GM06990 (cell line): ENCODE results near the gene ABCF1.
"Not testable (repeated sequence)": the region's sequence is repeated elsewhere in the genome, so short reads cannot be mapped to it uniquely, and the experiment has no call there.

ENCODE experiments used
- DNase-seq: peaks from one replicate; pipeline ENCODE4 v3.0.0-alpha.2; 2011; ENCODE audit not compliant: insufficient read length; ENCODE audit errors: extremely low read depth
- H3K27me3 ChIP-seq: replicated peaks from 2 replicates; pipeline ENCODE4 v1.6.0; 2011; ENCODE audit warnings: low read length; ENCODE audit not compliant: control insufficient read depth, insufficient read depth
- H3K36me3 ChIP-seq: 2 replicates; pipeline ENCODE4 v1.5.1; 2011; ENCODE audit warnings: low read length; ENCODE audit not compliant: control insufficient read depth, insufficient read depth
- H3K4me3 ChIP-seq: replicated peaks from 2 replicates; pipeline ENCODE4 v1.5.1; 2011; ENCODE audit warnings: low read depth, mild to moderate bottlenecking, control low read depth, low read length
- TF ChIP-seq, protein P1 (sequence below): IDR thresholded peaks from 2 replicates; pipeline ENCODE4 v1.5.1; 2011; ENCODE audit warnings: low read length, control low read depth, mild to moderate bottlenecking, inconsistent platforms; ENCODE audit not compliant: insufficient read depth, poor library complexity, severe bottlenecking

Gene ABCF1

GRCh38 chr6:30571075-30571761 is at the start of gene ABCF1:
TSS of gene ABCF1 (plus strand) at chr6:30571442. CDS start at chr6:30571488, 46 bp downstream.
- TF ChIP-seq, protein P1, sequence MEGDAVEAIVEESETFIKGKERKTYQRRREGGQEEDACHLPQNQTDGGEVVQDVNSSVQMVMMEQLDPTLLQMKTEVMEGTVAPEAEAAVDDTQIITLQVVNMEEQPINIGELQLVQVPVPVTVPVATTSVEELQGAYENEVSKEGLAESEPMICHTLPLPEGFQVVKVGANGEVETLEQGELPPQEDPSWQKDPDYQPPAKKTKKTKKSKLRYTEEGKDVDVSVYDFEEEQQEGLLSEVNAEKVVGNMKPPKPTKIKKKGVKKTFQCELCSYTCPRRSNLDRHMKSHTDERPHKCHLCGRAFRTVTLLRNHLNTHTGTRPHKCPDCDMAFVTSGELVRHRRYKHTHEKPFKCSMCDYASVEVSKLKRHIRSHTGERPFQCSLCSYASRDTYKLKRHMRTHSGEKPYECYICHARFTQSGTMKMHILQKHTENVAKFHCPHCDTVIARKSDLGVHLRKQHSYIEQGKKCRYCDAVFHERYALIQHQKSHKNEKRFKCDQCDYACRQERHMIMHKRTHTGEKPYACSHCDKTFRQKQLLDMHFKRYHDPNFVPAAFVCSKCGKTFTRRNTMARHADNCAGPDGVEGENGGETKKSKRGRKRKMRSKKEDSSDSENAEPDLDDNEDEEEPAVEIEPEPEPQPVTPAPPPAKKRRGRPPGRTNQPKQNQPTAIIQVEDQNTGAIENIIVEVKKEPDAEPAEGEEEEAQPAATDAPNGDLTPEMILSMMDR, result no peak
- DNase-seq, result peak; percentile 99
- Histone ChIP-seq H3K4me3 (peak within 1 kb of the TSS; percentile 92), H3K27me3 (no peaks in the 10 kb centered on the region), H3K36me3 (peaks cover 2% of the 10 kb centered on the region)

DNA sequence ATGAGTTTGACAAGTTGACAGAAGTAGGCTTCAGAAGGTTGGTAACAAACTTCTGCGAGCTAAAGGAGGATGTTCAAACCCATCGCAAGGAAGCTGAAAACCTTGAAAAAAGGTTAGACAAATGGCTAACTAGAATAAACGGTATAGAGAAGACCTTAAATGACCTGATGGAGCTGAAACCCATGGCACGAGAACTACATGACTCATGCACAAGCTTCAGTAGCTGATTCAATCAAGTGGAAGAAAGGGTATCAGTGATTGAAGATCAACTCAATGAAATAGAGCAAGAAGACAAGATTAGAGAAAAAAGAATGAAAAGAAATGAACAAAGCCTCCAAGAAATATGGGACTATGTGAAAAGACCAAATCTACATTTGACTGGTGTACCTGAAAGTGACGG is 49.3 kb upstream of the ABCF1 start:
- not testable (repeated sequence) for H3K27me3 ChIP-seq, H3K4me3 ChIP-seq, H3K36me3 ChIP-seq, DNase-seq

DNA sequence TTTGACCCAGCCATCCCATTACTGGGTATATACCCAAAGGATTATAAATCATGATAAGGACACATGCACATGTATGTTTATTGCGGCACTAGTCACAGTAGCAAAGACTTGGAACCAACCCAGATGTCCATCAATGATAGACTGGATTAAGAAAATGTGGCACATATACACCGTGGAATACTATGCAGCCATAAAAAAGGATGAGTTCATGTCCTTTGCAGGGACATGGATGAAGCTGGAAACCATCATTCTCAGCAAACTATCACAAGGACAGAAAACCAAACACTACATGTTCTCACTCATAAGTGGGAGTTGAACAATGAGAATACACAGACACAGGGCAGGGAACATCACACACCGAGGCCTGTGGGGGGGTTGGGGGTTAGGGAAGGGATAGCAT is 44.8 kb upstream of the ABCF1 start:
- not testable (repeated sequence) for H3K4me3 ChIP-seq, H3K36me3 ChIP-seq, H3K27me3 ChIP-seq, DNase-seq

GRCh38 chr6:30529349-30529875 is 41.8 kb upstream of the ABCF1 start:
- not testable (repeated sequence) for H3K27me3 ChIP-seq, H3K36me3 ChIP-seq, H3K4me3 ChIP-seq
- DNase-seq, result peak; percentile 59

- H3K4me3 ChIP-seq, result no peak overlapping the region
- TF ChIP-seq, protein P1, result no peak
- no peak for DNase-seq
- no peaks in the 10 kb centered on the region for H3K36me3 ChIP-seq
- no peaks in the 10 kb centered on the region for H3K27me3 ChIP-seq
These were observed 41.2 kb upstream of the ABCF1 start for GRCh38 chr6:30530014-30530413.

GRCh38 chr6:30533460-30534294 is 37.6 kb upstream of the ABCF1 start:
- no peaks in the 10 kb centered on the region for H3K27me3 ChIP-seq
- H3K4me3 ChIP-seq, result no peak overlapping the region
- H3K36me3 ChIP-seq, result no peaks in the 10 kb centered on the region
- DNase-seq, result no peak
- TF ChIP-seq, protein P1, result no peak

DNA sequence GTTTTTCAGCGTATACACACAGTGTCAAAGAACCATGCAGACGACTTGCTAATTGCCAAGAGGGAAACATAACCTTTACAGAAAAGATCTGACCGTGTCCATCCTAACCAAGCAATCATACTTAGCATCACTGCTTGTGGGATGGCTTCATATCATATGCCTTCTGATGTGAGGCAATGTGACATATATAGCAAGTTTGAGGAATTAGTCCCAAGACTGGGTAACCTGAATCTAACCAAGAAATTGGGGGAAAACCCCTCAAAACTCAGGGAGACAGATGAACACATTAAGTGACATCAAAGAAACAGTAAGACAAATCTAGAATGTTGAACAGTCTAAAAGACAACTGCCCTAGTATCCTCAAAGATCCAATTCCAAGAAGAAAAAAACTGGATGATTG is 33.3 kb upstream of the ABCF1 start:
- DNase-seq, result no peak
- TF ChIP-seq, protein P1, result no peak
- Histone ChIP-seq H3K36me3 (no peaks in the 10 kb centered on the region), H3K27me3 (no peaks in the 10 kb centered on the region), H3K4me3 (no peak overlapping the region)
